GM20431 (cell line): Measurements from ENCODE around the gene TPP1.

Source experiments
- in situ Hi-C: fragments of 300-500 bp; cut with MseI, MboI; formaldehyde crosslinking; loops from one replicate; pipeline ENCODE4 v1.15.0; 2020; ENCODE audit warnings: low sequenced_read_pairs; ENCODE audit not compliant: unreplicated experiment

TPP1 gene

GRCh38 chr11:6568191-6568918 lies 50.9 kb downstream of the TPP1 start:
- in situ Hi-C loops: no loop called here

- in situ Hi-C loops: no loop called here
Measured at GRCh38 chr11:6567371-6567745, 51.9 kb downstream of the TPP1 start.

GRCh38 chr11:6566704-6567370 lies 52.4 kb downstream of the TPP1 start:
- in situ Hi-C loops: no loop called here

- in situ Hi-C loops: no loop called here
Measured at GRCh38 chr11:6565988-6566703, 53.1 kb downstream of the TPP1 start.

- in situ Hi-C loops: no loop called here
Measured at GRCh38 chr11:6565325-6565724, 53.9 kb downstream of the TPP1 start.

GRCh38 chr11:6563667-6564066 lies 55.6 kb downstream of the TPP1 start:
- in situ Hi-C loops: no loop called here

GRCh38 chr11:6563121-6563619 lies 56.1 kb downstream of the TPP1 start:
- in situ Hi-C loops: no loop called here
